SK-N-SH (cell line): Measurements from ENCODE around the gene COX4I2. TPM values are rescaled to one million over a fixed set of nuclear protein-coding genes. Genes with fewer than 3 reads are reported as not detected.

Experiments used
- CTCF ChIA-PET: fragments of 300-600, 350-600 bp; formaldehyde crosslinking; extraction: SDS; loops from one replicate; lab custom pipeline; 2021; lab: Yijun Ruan, JAX
- POLR2A ChIA-PET: fragments of 350-600 bp; sonication (Branson Sonifier 250); formaldehyde crosslinking; extraction: SDS; loops from one replicate; lab custom pipeline; 2020; ENCODE audit warnings: antibody characterized with exemption, inconsistent platforms; lab: Yijun Ruan, JAX
- DNase-seq: peaks from one replicate; pipeline ENCODE4 v3.0.0; 2012
- H2AFZ ChIP-seq: fragments of 200-600 bp; sonication (generic); 2 replicates; pipeline ENCODE4 v1.8.1; 2016; ENCODE audit warnings: antibody characterized with exemption, mild to moderate bottlenecking, low read depth
- H3F3A ChIP-seq: fragments of 200-600 bp; sonication (generic); replicated peaks from 2 replicates; pipeline ENCODE3; 2016; ENCODE audit warnings: antibody characterized with exemption, mild to moderate bottlenecking; ENCODE audit not compliant: insufficient read depth
- H3K27ac ChIP-seq, 2 experiments: fragments of 200-500 bp in 1 of 2; fragments of 200-600 bp in 1 of 2; sonication (Bioruptor generic) in 1 of 2; sonication (generic), shearing (Covaris generic) in 1 of 2; 2 replicates each; pipeline versions ENCODE4 v1.5.1 to v1.6.1; 2014 to 2016; ENCODE audit warnings: low read depth in 2 of 2, inconsistent platforms in 1 of 2, low read length in 1 of 2, mild to moderate bottlenecking in 1 of 2, mixed read lengths in 1 of 2
- H3K27me3 ChIP-seq: fragments of 200-600 bp; sonication (generic), shearing (Covaris generic); 2 replicates; pipeline ENCODE4 v1.6.1; 2016; ENCODE audit warnings: mixed run types; ENCODE audit not compliant: insufficient read depth
- H3K36me3 ChIP-seq, 2 experiments: fragments of 200-500 bp in 1 of 2; fragments of 200-600 bp in 1 of 2; sonication (Bioruptor generic) in 1 of 2; sonication (generic) in 1 of 2; replicated peaks in 1 of 2; 2 replicates each; pipeline versions ENCODE3 to v1.5.1; 2014 to 2016; ENCODE audit warnings: low read length in 1 of 2, mild to moderate bottlenecking in 1 of 2; ENCODE audit not compliant: insufficient read depth in 2 of 2, control insufficient read depth in 1 of 2
- H3K4me1 ChIP-seq, 2 experiments: fragments of 200-500 bp in 1 of 2; fragments of 200-600 bp in 1 of 2; sonication (Bioruptor generic) in 1 of 2; sonication (generic), shearing (Covaris generic) in 1 of 2; 2 replicates each; pipeline versions ENCODE4 v1.5.1 to v1.6.1; 2014 to 2016; ENCODE audit warnings: low read depth in 1 of 2, low read length in 1 of 2, mixed run types in 1 of 2; ENCODE audit not compliant: insufficient read depth in 2 of 2, control insufficient read depth in 1 of 2
- H3K4me2 ChIP-seq: fragments of 200-600 bp; sonication (generic), shearing (Covaris generic); 2 replicates; pipeline ENCODE4 v1.6.1; 2017; ENCODE audit warnings: mixed run types
- H3K4me3 ChIP-seq, 2 experiments: fragments of 200-500 bp in 1 of 2; fragments of 200-600 bp in 1 of 2; sonication (Bioruptor generic) in 1 of 2; sonication (generic), shearing (Covaris generic) in 1 of 2; 2 replicates each; pipeline versions ENCODE4 v1.5.1 to v1.8.1; 2014 to 2016; ENCODE audit warnings: low read depth in 2 of 2, inconsistent platforms in 1 of 2, low read length in 1 of 2, mild to moderate bottlenecking in 1 of 2, mixed read lengths in 1 of 2, moderate library complexity in 1 of 2
- H3K79me2 ChIP-seq: fragments of 200-600 bp; sonication (generic); 2 replicates; pipeline ENCODE4 v1.8.1; 2017; ENCODE audit warnings: mild to moderate bottlenecking; ENCODE audit not compliant: insufficient read depth
- H3K9ac ChIP-seq: fragments of 200-600 bp; sonication (generic); 2 replicates; pipeline ENCODE4 v1.6.1; 2017; ENCODE audit warnings: mixed run types
- H3K9me2 ChIP-seq: fragments of 200-600 bp; sonication (generic); 2 replicates; pipeline ENCODE4 v1.6.1; 2017; ENCODE audit warnings: mixed run types
- H3K9me3 ChIP-seq: fragments of 200-600 bp; sonication (generic); 2 replicates; pipeline ENCODE4 v1.6.1; 2017; ENCODE audit warnings: mixed run types, mild to moderate bottlenecking, moderate library complexity
- H4K20me1 ChIP-seq: fragments of 200-600 bp; sonication (generic); 2 replicates; pipeline ENCODE4 v1.6.1; 2017; ENCODE audit warnings: mild to moderate bottlenecking, mixed run types; ENCODE audit not compliant: insufficient read depth
- CHD2 ChIP-seq: fragments of 150-350 bp; IDR thresholded peaks from 2 replicates; pipeline ENCODE4 v1.6.1; 2018; ENCODE audit warnings: low read length; ENCODE audit not compliant: partially characterized antibody
- ELF1 ChIP-seq: IDR thresholded peaks from 2 replicates; pipeline ENCODE4 v1.4.0; 2012
- FOSL2 ChIP-seq: IDR thresholded peaks from 2 replicates; pipeline ENCODE4 v1.4.0; 2012; ENCODE audit warnings: low read depth, mild to moderate bottlenecking, moderate library complexity, borderline replicate concordance
- GATA2 ChIP-seq: sonication (generic); formaldehyde crosslinking; IDR thresholded peaks from 2 replicates; pipeline ENCODE4 v1.5.0; 2020; ENCODE audit warnings: mild to moderate bottlenecking, missing genetic modification reagents
- NFIC ChIP-seq: IDR thresholded peaks from 2 replicates; pipeline ENCODE4 v1.4.0; 2012; ENCODE audit warnings: borderline replicate concordance
- POLR2AphosphoS5 ChIP-seq: IDR thresholded peaks from 2 replicates; pipeline ENCODE4 v1.6.1; 2012; ENCODE audit warnings: low read depth, low read length
- RAD21 ChIP-seq: IDR thresholded peaks from 2 replicates; pipeline ENCODE4 v1.6.1; 2012; ENCODE audit warnings: mild to moderate bottlenecking, low read length
- RCOR1 ChIP-seq: fragments of 150-350 bp; IDR thresholded peaks from 2 replicates; pipeline ENCODE4 v1.6.1; 2017; ENCODE audit warnings: antibody characterized with exemption, low read length
- RFX5 ChIP-seq: IDR thresholded peaks from 2 replicates; pipeline ENCODE4 v1.6.1; 2012; ENCODE audit warnings: mild to moderate bottlenecking, improper control_type of control experiment, low read length
- TAF1 ChIP-seq: IDR thresholded peaks from 2 replicates; pipeline ENCODE4 v1.6.1; 2012; ENCODE audit warnings: low read depth, mild to moderate bottlenecking, low read length, moderate library complexity, borderline replicate concordance
- TCF12 ChIP-seq: IDR thresholded peaks from 2 replicates; pipeline ENCODE4 v1.4.0; 2012
- WGBS: methylation state at CpG from one replicate; pipeline ENCODE4 v1.1.6; 2017; ENCODE audit warnings: low lambda C conversion rate; 5-methylcytosine and 5-hydroxymethylcytosine counted together
- polyA plus RNA-seq, 3 experiments: library from polyadenylated mRNA; depleted of rRNA; stranded (reverse); fragments of >200 nt; gene quantifications; 2 replicates each; pipeline ENCODE4 v1.2.3, GENCODE V29; 2012
- TF ChIP-seq, protein P1 (sequence below): fragments of 200-600 bp; sonication (generic); IDR thresholded peaks from 2 replicates; pipeline ENCODE4 v1.6.1; 2017; ENCODE audit warnings: antibody characterized with exemption, mild to moderate bottlenecking, moderate library complexity
- TF ChIP-seq, protein P2 (sequence below): fragments of 150-350 bp; IDR thresholded peaks from 2 replicates; pipeline ENCODE4 v1.6.1; 2016; ENCODE audit warnings: mild to moderate bottlenecking, low read depth, low read length
- TF ChIP-seq, protein P3 (sequence below): fragments of 150-350 bp; IDR thresholded peaks from 2 replicates; pipeline ENCODE4 v1.6.1; 2017; ENCODE audit warnings: antibody characterized with exemption, low read length, low read depth, borderline replicate concordance

COX4I2 gene
- polyA plus RNA-seq, 1 of the 3 experiments (the other 2 are of a cell fraction) = 0.21 TPM

DNA sequence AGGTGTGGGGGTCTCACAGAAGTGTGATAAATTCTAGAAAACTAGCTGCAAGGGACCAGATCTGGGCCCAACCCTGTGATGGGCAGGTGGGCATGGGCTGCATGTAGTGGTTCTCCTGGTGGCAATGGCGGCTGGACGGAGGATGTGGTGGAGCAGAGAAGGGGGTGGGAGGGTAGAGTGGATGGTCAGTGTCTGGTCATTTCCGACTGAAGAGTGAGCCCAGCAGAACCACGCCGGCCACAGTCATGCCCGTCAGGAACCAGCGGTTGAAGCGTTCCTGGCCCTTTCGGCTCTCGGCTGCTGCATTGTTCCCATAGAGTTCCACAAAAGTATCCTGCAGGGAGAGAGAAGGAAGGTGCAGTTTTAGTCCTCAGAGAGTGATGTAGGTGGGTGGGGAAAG, 28.0 kb downstream of the COX4I2 start:
- Histone ChIP-seq H3F3A (peaks cover 10% of the 10 kb centered on the region), H4K20me1 (no peaks in the 10 kb centered on the region; the same call in 1 of the 2 replicates), H3K36me3 (peaks cover 14 to 22% of the 10 kb centered on the region in 2 experiments), H3K4me2 (no peak overlapping the region), H3K4me1 (peaks cover 6 to 42% of the 10 kb centered on the region in 2 experiments; a peak in 3 of 4 replicates), H3K9ac (no peak overlapping the region), H3K27ac (peak overlapping the region in 1 of 2 experiments; percentile 30; a peak in 3 of 4 replicates), H3K9me2 (no peaks in the 10 kb centered on the region), H3K27me3 (no peaks in the 10 kb centered on the region), H3K79me2 (peaks cover 39% of the 10 kb centered on the region), H3K9me3 (no peaks in the 10 kb centered on the region), H2AFZ (no peak overlapping the region), H3K4me3 (no peak overlapping the region)
- over 99% methylated on average over 10 of the region's 10 CpGs for WGBS
- ChIA-PET POLR2A (no interaction called here), CTCF (interaction anchor here (1.9 to 16.4 kb wide), 3 partner anchors 9 to 54 kb away, joined by 9 to 288 read pairs (median 9); partner anchors contain the start of gene BCL2L1)
- no peak for TF ChIP-seq GATA2
- no peak for TF ChIP-seq RCOR1
- no peak for DNase-seq

DNA sequence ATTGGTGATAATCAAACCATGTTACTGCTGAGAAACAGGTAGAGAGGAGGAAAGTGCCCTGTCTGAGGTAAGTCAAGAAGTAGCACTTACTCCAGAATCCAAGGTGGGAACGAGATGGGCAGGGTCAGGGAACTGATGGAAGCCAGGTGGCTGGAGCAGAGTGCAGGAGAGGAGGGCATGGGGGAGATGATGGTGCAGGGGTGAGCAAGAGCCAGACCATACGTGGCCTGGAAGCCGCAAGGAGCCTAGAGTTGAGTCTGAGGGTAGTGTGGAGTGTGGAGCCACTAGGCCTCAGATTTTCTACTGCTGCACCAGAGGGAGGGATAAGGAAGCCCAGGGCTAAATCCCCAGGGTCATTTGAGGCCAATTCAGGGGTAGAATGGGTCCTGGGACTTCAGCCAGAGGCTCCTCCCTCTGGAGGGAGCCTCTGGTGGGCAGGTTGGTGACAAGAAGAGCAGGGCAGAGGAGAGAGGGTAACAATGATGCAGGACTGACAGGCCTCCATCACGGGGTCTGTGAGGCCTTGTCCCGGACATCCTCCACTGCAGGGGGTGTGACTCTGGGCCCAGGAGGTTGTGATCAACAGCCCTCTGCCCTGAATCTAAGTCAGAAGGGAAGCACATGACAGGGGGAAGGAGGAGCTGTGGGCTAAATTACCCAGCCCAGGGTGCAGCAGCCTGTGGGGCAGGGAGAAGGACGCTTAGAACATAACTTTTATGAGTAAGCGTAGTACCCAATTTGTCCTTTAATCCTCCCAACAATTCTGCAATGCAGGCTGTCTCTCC, 28.7 kb downstream of the COX4I2 start:
- H3K4me2 ChIP-seq = no peak overlapping the region
- CTCF ChIA-PET = interaction anchor here (1.3 to 2.4 kb wide), 3 partner anchors 54 to 98 kb away, joined by 4 to 9 read pairs (median 4); partner anchors contain the start of gene BCL2L1

DNA sequence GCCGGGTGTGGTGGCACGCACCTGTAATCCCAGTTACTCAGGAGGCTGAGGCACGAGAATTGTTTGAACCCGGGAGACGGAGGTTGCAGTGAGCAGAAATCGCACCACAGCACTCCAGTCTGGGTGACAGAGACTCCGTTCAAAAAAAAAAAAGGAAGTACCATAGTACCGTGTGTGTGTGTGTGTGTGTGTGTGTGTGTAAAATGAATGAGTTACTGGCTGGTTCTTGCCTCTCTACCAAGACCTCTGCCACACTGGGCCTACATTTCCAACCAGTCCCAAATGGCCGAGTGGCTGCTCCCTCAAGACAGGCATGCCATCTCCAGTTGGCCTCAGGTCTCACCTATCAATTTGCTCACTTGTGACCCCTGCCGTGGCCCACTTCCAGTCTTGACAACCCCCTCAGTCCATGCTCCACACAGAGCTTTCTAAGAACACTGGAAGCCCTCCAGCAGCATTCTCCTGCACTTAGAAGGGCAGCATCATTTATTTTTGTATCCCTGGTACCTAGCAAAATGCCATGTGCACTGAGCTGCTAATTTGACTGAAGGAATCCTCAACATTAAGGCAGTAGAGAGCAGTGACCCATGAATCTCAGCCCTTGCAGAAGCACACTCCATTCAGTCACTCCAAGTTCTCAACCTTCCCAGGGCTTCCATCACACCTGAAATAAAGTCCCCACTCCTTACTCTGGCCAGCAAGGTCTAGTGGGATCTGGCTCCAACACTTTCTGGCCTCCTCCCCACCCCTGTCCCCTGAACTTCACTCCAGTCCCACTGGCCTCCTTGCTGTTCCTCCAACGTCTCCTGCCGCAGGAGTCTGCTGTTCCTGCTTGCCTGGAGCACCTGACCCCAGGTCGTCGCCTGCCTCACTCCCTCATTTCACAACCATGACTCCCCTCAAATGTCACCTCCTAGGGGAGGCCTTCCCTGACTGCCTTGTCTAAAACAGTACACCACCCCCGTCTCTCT, 29.9 kb downstream of the COX4I2 start:
- no peak overlapping the region for H3K9ac ChIP-seq
- H3K27me3 ChIP-seq = no peaks in the 10 kb centered on the region
- H3K79me2 ChIP-seq = peaks cover 55% of the 10 kb centered on the region
- TF ChIP-seq ELF1 (no peak), RCOR1 (no peak), FOSL2 (no peak), POLR2AphosphoS5 (no peak), TCF12 (no peak), RAD21 (no peak), CHD2 (no peak), TAF1 (no peak), NFIC (no peak)
- TF ChIP-seq, protein P1, sequence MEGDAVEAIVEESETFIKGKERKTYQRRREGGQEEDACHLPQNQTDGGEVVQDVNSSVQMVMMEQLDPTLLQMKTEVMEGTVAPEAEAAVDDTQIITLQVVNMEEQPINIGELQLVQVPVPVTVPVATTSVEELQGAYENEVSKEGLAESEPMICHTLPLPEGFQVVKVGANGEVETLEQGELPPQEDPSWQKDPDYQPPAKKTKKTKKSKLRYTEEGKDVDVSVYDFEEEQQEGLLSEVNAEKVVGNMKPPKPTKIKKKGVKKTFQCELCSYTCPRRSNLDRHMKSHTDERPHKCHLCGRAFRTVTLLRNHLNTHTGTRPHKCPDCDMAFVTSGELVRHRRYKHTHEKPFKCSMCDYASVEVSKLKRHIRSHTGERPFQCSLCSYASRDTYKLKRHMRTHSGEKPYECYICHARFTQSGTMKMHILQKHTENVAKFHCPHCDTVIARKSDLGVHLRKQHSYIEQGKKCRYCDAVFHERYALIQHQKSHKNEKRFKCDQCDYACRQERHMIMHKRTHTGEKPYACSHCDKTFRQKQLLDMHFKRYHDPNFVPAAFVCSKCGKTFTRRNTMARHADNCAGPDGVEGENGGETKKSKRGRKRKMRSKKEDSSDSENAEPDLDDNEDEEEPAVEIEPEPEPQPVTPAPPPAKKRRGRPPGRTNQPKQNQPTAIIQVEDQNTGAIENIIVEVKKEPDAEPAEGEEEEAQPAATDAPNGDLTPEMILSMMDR = no peak
- TF ChIP-seq, protein P2, sequence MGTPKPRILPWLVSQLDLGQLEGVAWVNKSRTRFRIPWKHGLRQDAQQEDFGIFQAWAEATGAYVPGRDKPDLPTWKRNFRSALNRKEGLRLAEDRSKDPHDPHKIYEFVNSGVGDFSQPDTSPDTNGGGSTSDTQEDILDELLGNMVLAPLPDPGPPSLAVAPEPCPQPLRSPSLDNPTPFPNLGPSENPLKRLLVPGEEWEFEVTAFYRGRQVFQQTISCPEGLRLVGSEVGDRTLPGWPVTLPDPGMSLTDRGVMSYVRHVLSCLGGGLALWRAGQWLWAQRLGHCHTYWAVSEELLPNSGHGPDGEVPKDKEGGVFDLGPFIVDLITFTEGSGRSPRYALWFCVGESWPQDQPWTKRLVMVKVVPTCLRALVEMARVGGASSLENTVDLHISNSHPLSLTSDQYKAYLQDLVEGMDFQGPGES = no peak
- TF ChIP-seq, protein P3, sequence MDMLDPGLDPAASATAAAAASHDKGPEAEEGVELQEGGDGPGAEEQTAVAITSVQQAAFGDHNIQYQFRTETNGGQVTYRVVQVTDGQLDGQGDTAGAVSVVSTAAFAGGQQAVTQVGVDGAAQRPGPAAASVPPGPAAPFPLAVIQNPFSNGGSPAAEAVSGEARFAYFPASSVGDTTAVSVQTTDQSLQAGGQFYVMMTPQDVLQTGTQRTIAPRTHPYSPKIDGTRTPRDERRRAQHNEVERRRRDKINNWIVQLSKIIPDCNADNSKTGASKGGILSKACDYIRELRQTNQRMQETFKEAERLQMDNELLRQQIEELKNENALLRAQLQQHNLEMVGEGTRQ = no peak
- TF ChIP-seq, all 33 proteins: peak for 0
- ChIA-PET POLR2A (no interaction called here), CTCF (interaction anchor here (1.3 to 1.8 kb wide), 2 partner anchors 55 to 99 kb away, joined by 4 read pairs; partner anchors contain the start of gene BCL2L1)
- H3K9me2 ChIP-seq = no peaks in the 10 kb centered on the region
- H3K27ac ChIP-seq = no peak overlapping the region
- H3K4me1 ChIP-seq = peaks cover 0 to 41% of the 10 kb centered on the region in 2 experiments; a peak in 2 of 4 replicates
- H3F3A ChIP-seq = peaks cover 2% of the 10 kb centered on the region
- no peaks in the 10 kb centered on the region; the same call in 1 of the 2 replicates for H4K20me1 ChIP-seq
- 93% methylated on average over 15 of the region's 15 CpGs for WGBS
- no peak for DNase-seq
- peaks cover 17 to 22% of the 10 kb centered on the region in 2 experiments for H3K36me3 ChIP-seq
- no peak overlapping the region for H3K4me3 ChIP-seq
- no peaks in the 10 kb centered on the region for H3K9me3 ChIP-seq
- H3K4me2 ChIP-seq = no peak overlapping the region
- no peak overlapping the region for H2AFZ ChIP-seq

More for the DNA sequence above, 28.7 kb downstream of the COX4I2 start:
- Histone ChIP-seq H3K9me3 (no peaks in the 10 kb centered on the region), H3K27me3 (no peaks in the 10 kb centered on the region), H3F3A (peaks cover 7% of the 10 kb centered on the region), H3K79me2 (peaks cover 46% of the 10 kb centered on the region), H3K4me1 (peaks cover 6 to 46% of the 10 kb centered on the region in 2 experiments; a peak in 3 of 4 replicates), H2AFZ (no peak overlapping the region)
- POLR2A ChIA-PET = no interaction called here
- WGBS = 93% methylated on average over 5 of the region's 7 CpGs
- no peak for TF ChIP-seq RFX5
- TF ChIP-seq, all 33 proteins: peak for 0
- Histone ChIP-seq H3K9ac (no peak overlapping the region), H3K27ac (no peak overlapping the region; a peak in 1 of 4 replicates), H3K9me2 (no peaks in the 10 kb centered on the region), H3K4me3 (no peak overlapping the region), H3K36me3 (peaks cover 14 to 22% of the 10 kb centered on the region in 2 experiments), H4K20me1 (no peaks in the 10 kb centered on the region; the same call in 1 of the 2 replicates)
- DNase-seq = no peak
